Suprapubic skin (tissue), 3 donors: ENCODE data around the gene RAET1G.

Experiments
- POLR2AphosphoS5 ChIP-seq, 3 donors: sonication (generic); formaldehyde crosslinking; IDR thresholded peaks; one replicate each; pipeline ENCODE4 v1.6.1; 2017; ENCODE audit warnings: antibody characterized with exemption in 3 of 3
- TF ChIP-seq, protein P1 (sequence below), 2 donors: fragments of 200-600 bp in 1 of 2; fragments of 450-650 bp in 1 of 2; sonication (generic) in 1 of 2; IDR thresholded peaks; one replicate each; pipeline ENCODE4 v1.5.1; 2016 to 2019; ENCODE audit warnings: antibody characterized with exemption in 2 of 2, mild to moderate bottlenecking in 1 of 2, moderate library complexity in 1 of 2

DNA sequence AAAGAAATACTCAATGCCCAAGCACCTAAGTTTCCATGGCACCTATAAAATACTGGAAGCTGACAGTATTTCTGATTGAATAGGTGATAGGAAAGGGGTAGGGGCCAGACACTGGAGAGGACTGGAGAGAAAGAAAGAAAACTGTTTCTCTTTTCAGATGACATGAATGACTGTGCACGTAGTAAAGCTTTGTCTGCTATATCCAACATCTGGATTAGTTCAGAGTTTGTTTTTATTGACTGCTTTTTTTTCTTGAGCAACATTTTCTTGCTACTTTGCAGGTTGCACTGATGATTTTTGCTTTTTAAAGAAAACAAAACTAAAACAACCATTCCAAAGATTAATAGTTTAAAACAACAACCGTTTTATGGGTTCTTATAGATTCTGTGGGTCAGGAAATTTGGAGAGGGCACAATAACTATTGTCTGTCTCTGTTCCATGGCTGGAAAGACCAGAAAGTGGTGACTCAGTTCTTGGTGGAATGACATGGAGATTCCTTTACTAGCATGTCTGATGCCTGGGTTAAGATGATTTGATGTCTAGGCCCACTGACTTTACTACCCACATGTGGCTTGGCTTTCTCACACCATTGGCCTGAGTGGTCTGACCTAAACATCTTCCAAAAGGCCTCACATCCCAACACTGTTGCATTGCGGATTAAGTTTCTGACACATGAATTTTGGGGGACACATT, 46.5 kb downstream of the RAET1G start:
- TF ChIP-seq POLR2AphosphoS5 (IDR thresholded peaks at IDR 0.05) = no peak
- TF ChIP-seq, protein P1, sequence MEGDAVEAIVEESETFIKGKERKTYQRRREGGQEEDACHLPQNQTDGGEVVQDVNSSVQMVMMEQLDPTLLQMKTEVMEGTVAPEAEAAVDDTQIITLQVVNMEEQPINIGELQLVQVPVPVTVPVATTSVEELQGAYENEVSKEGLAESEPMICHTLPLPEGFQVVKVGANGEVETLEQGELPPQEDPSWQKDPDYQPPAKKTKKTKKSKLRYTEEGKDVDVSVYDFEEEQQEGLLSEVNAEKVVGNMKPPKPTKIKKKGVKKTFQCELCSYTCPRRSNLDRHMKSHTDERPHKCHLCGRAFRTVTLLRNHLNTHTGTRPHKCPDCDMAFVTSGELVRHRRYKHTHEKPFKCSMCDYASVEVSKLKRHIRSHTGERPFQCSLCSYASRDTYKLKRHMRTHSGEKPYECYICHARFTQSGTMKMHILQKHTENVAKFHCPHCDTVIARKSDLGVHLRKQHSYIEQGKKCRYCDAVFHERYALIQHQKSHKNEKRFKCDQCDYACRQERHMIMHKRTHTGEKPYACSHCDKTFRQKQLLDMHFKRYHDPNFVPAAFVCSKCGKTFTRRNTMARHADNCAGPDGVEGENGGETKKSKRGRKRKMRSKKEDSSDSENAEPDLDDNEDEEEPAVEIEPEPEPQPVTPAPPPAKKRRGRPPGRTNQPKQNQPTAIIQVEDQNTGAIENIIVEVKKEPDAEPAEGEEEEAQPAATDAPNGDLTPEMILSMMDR (IDR thresholded peaks at IDR 0.05) = no peak
